ENCODE measurements around the gene PPP2R5B.

GRCh38 chr11:64947208-64947814, 22.8 kb downstream of the PPP2R5B start:
- TF ChIP-seq CTCF (conservative IDR thresholded peaks at IDR 0.05 in 1 of 2, IDR thresholded peaks at IDR 0.05 in 1 of 2; ENCODE audit: extremely low read depth in 1 of 2, insufficient read depth in 1 of 2, low read depth in 1 of 2, low read length in 2 of 2) = no peak
- TF ChIP-seq EZH2 (IDR thresholded peaks at IDR 0.05; ENCODE audit: borderline replicate concordance, low read length) = no peak

All from mammary epithelial cell (primary cell).